HK-2 (cell line): ENCODE results near the gene SMCHD1.

Experiments used
- DNase-seq: peaks from one replicate; pipeline ENCODE4 v3.0.0-alpha.2; 2018; ENCODE audit not compliant: unreplicated experiment

SMCHD1 gene

GRCh38 chr18:2655178-2655953, at the start of gene SMCHD1:
SMCHD1 (plus strand) TSS chr18:2655726; CDS start chr18:2656076, 350 bp downstream.
- peak; percentile 76 for DNase-seq

- no peak for DNase-seq
These were observed 49.2 kb upstream of the SMCHD1 start for GRCh38 chr18:2606335-2606734.

GRCh38 chr18:2609604-2610003, 45.9 kb upstream of the SMCHD1 start:
- no peak for DNase-seq

GRCh38 chr18:2610549-2610948, 45.0 kb upstream of the SMCHD1 start:
- no peak for DNase-seq

- DNase-seq = no peak
These were observed 42.5 kb upstream of the SMCHD1 start for GRCh38 chr18:2612996-2613395.

GRCh38 chr18:2617401-2617998, 38.0 kb upstream of the SMCHD1 start:
- no peak for DNase-seq

- DNase-seq = no peak
These were observed 37.5 kb upstream of the SMCHD1 start for GRCh38 chr18:2618009-2618408.

- DNase-seq = no peak
These were observed 30.3 kb upstream of the SMCHD1 start for GRCh38 chr18:2625217-2625616.

- DNase-seq = no peak
These were observed 27.7 kb upstream of the SMCHD1 start for GRCh38 chr18:2627821-2628276.

GRCh38 chr18:2629003-2629402, 26.5 kb upstream of the SMCHD1 start:
- DNase-seq = no peak

GRCh38 chr18:2635586-2635985, 19.9 kb upstream of the SMCHD1 start:
- no peak for DNase-seq

GRCh38 chr18:2636126-2636631, 19.3 kb upstream of the SMCHD1 start:
- no peak for DNase-seq

GRCh38 chr18:2641638-2642037, 13.9 kb upstream of the SMCHD1 start:
- no peak for DNase-seq

GRCh38 chr18:2642771-2643170, 12.8 kb upstream of the SMCHD1 start:
- no peak for DNase-seq

GRCh38 chr18:2644535-2644934, 11.0 kb upstream of the SMCHD1 start:
- no peak for DNase-seq

GRCh38 chr18:2651981-2652380, 3.5 kb upstream of the SMCHD1 start:
- DNase-seq = no peak

- DNase-seq = no peak
These were observed 2.1 kb upstream of the SMCHD1 start for GRCh38 chr18:2653467-2653866.

- DNase-seq = no peak
These were observed 1.2 kb upstream of the SMCHD1 start for GRCh38 chr18:2654169-2654927.

GRCh38 chr18:2654928-2655177, 673 bp upstream of the SMCHD1 start:
- no peak for DNase-seq

GRCh38 chr18:2655954-2656236, 369 bp downstream of the SMCHD1 start:
- DNase-seq = no peak

- peak; percentile 24 for DNase-seq
These were observed 883 bp downstream of the SMCHD1 start for GRCh38 chr18:2656237-2656980.

- DNase-seq = no peak
These were observed 1.5 kb downstream of the SMCHD1 start for GRCh38 chr18:2656981-2657512.
